GM12878 (cell line): ENCODE data around the gene GTF2F2. TPM values are rescaled to one million over a fixed set of nuclear protein-coding genes. Genes with fewer than 3 reads are reported as not detected.

ENCODE experiments used
- ATAC-seq: fragments of 200-7000 bp; cut with Tn5 transposase; 3 replicates; pipeline ENCODE4 v1.9.1; 2020; ENCODE audit warnings: mild to moderate bottlenecking, moderate library complexity
- BruUV-seq: library from RNA; stranded (reverse); fragments of 400-500 nt; replicated peaks from 2 replicates; lab custom pipeline; 2021; lab: Mats Ljungman, UMichigan
- CTCF ChIA-PET: fragments of 300-600 bp; sonication (Branson Sonifier 250); formaldehyde crosslinking; extraction: SDS; loops from one replicate; lab custom pipeline; 2021; ENCODE audit warnings: inconsistent platforms; lab: Yijun Ruan, JAX
- POLR2A ChIA-PET: fragments of 350-600 bp; formaldehyde crosslinking; extraction: SDS; loops from one replicate; lab custom pipeline; 2021; ENCODE audit warnings: inconsistent platforms; lab: Charles Lee
- RAD21 ChIA-PET: fragments of 300-600 bp; sonication (Branson Sonifier 250); formaldehyde crosslinking; loops from one replicate; lab custom pipeline; 2023; ENCODE audit warnings: antibody characterized with exemption; ENCODE audit not compliant: unreplicated experiment; lab: Charles Lee
- SMC1A ChIA-PET: fragments of 300-600 bp; sonication (Branson Sonifier 250); formaldehyde crosslinking; loops from one replicate; lab custom pipeline; 2023; ENCODE audit not compliant: unreplicated experiment, uncharacterized antibody; lab: Charles Lee
- DNase-seq: peaks from one replicate; pipeline ENCODE4 v3.0.0-alpha.2; 2011; ENCODE audit warnings: low read depth, low spot score
- FAIRE-seq: peaks from 3 replicates; lab custom pipeline; 2011; peaks lifted over from hg19 to GRCh38; lab: Jason Lieb, UNC
- H2AFZ ChIP-seq: 2 replicates; pipeline ENCODE4 v1.6.0; 2011; ENCODE audit warnings: low read depth, low read length, control low read depth; ENCODE audit not compliant: control insufficient read depth
- H3K27ac ChIP-seq: 2 replicates; pipeline ENCODE4 v1.5.1; 2011; ENCODE audit warnings: control low read depth; ENCODE audit not compliant: control insufficient read depth, insufficient read depth
- H3K27me3 ChIP-seq, 2 experiments: replicated peaks in 1 of 2; 2 replicates each; pipeline versions ENCODE4 v1.6.0 to v1.6.1; 2011; ENCODE audit warnings: low read length in 1 of 2; ENCODE audit not compliant: control insufficient read depth in 2 of 2, insufficient read depth in 2 of 2
- H3K36me3 ChIP-seq, 2 experiments: 2 replicates each; pipeline ENCODE4 v1.5.1; 2011; ENCODE audit warnings: low read length in 1 of 2; ENCODE audit not compliant: control insufficient read depth in 2 of 2, insufficient read depth in 2 of 2
- H3K4me1 ChIP-seq: 2 replicates; pipeline ENCODE4 v1.6.1; 2011; ENCODE audit warnings: mild to moderate bottlenecking, low read length, moderate library complexity, mixed read lengths; ENCODE audit not compliant: control insufficient read depth, insufficient read depth
- H3K4me2 ChIP-seq: 2 replicates; pipeline ENCODE4 v1.6.0; 2011; ENCODE audit warnings: control low read depth; ENCODE audit not compliant: control insufficient read depth, insufficient read depth
- H3K4me3 ChIP-seq: fragments of 200-600 bp; sonication (generic); 2 replicates; pipeline ENCODE4 v1.5.1; 2016
- H3K79me2 ChIP-seq: 2 replicates; pipeline ENCODE4 v1.6.0; 2011; ENCODE audit warnings: low read length; ENCODE audit not compliant: control insufficient read depth, insufficient read depth
- H3K9ac ChIP-seq: 2 replicates; pipeline ENCODE4 v1.8.0; 2011; ENCODE audit warnings: low read length, control low read depth, mixed read lengths; ENCODE audit not compliant: control insufficient read depth, insufficient read depth
- H3K9me3 ChIP-seq: replicated peaks from 3 replicates; pipeline ENCODE4 v1.5.1; 2011; ENCODE audit warnings: mild to moderate bottlenecking, low read length; ENCODE audit not compliant: control insufficient read depth, insufficient read depth
- H4K20me1 ChIP-seq: 2 replicates; pipeline ENCODE4 v1.6.0; 2011; ENCODE audit not compliant: control insufficient read depth, insufficient read depth
- HDGF ChIP-seq: fragments of 450-650 bp; IDR thresholded peaks from 2 replicates; pipeline ENCODE4 v1.6.1; 2016; ENCODE audit warnings: antibody characterized with exemption
- KAT2A ChIP-seq: conservative IDR thresholded peaks from 2 replicates; pipeline ENCODE4 v1.6.1; 2011; ENCODE audit warnings: low read depth, low read length; ENCODE audit not compliant: control insufficient read depth
- SPI1 ChIP-seq: IDR thresholded peaks from 2 replicates; pipeline ENCODE4 v1.6.1; 2011; ENCODE audit warnings: low read depth, mild to moderate bottlenecking, low read length, moderate library complexity, borderline replicate concordance; ENCODE audit not compliant: insufficient read depth
- USF1 ChIP-seq: IDR thresholded peaks from 2 replicates; pipeline ENCODE4 v1.6.1; 2011; ENCODE audit warnings: borderline replicate concordance, low read depth, mild to moderate bottlenecking, moderate library complexity, mixed read lengths, low read length; ENCODE audit not compliant: insufficient read depth; ENCODE audit errors: extremely low read length
- ZNF274 ChIP-seq: IDR thresholded peaks from one replicate; pipeline ENCODE4 v1.8.0; 2011; ENCODE audit not compliant: insufficient read length, insufficient read depth
- ZNF687 ChIP-seq: fragments of 450-650 bp; IDR thresholded peaks from 2 replicates; pipeline ENCODE4 v1.6.1; 2017; ENCODE audit warnings: mild to moderate bottlenecking, moderate library complexity
- WGBS: methylation state at CpG from one replicate; pipeline ENCODE4 v1.1.6; 2016; ENCODE audit warnings: low lambda C conversion rate; ENCODE audit not compliant: insufficient replicate concordance, insufficient coverage; ENCODE audit errors: missing lambda C conversion rate; 5-methylcytosine and 5-hydroxymethylcytosine counted together
- in situ Hi-C: fragments of 300-500 bp; cut with MboI; formaldehyde crosslinking; loops from 9 replicates; pipeline ENCODE4 v1.14.3; 2018; ENCODE audit warnings: mixed read lengths
- intact Hi-C: fragments of 100-400 bp; cut with micrococcal nuclease; formaldehyde crosslinking; loops from one replicate; pipeline ENCODE4 v1.14.2; 2022; ENCODE audit not compliant: unreplicated experiment
- polyA plus RNA-seq, 11 experiments: library from polyadenylated mRNA; depleted of rRNA in 4 of 11; unstranded in 6 of 11; stranded (reverse) in 5 of 11; fragments of >200 nt; fragmentation: Nextera tagmentation in 4 of 11; fragmentation: Illumina TruSeq in 1 of 11; extraction: Ambion mirVana in 4 of 11; extraction: Trizol in 1 of 11; gene quantifications; 1 replicate in 1 of 11; 2 replicates in 10 of 11; pipeline versions ENCODE4 v1.2.1 to v1.2.3, GENCODE V29; 2011 to 2016; ENCODE audit warnings: inconsistent platforms in 2 of 11, missing spikeins in 2 of 11, low read depth in 1 of 11
- total RNA-seq, 4 experiments: library from RNA; depleted of rRNA in 3 of 4; stranded (reverse); fragments of >200 nt in 3 of 4; fragmentation: Illumina TruSeq in 1 of 4; extraction: Trizol in 1 of 4; gene quantifications; 2 replicates each; pipeline versions ENCODE4 v1.2.1 to v1.2.3, GENCODE V29; 2013 to 2021

GTF2F2 gene
- total and polyA plus RNA-seq, 10 of the 15 experiments (the other 5 are each of a cell fraction or from before 2014, with no cell fraction given), result 14.5 to 30.8 (median 22.6) TPM

- TF ChIP-seq KAT2A (no peak), SPI1 (no peak), HDGF (0 out of 2 replicates have a peak, but pooled peaks have one; percentile 26), USF1 (no peak), ZNF274 (no peak)
- no peaks in the 10 kb centered on the region for H3K9me3 ChIP-seq
- no peak overlapping the region for H3K27ac ChIP-seq
- in situ Hi-C loops (loop anchor here (25.0 kb wide), 1 partner anchor 829 kb away; no protein-coding TSS in a partner anchor), intact Hi-C loops (loop anchor here (10.0 kb wide), 1 partner anchor 402 kb away; no protein-coding TSS in a partner anchor)
- H2AFZ ChIP-seq, result no peak overlapping the region
- no peak overlapping the region for H3K4me3 ChIP-seq
- POLR2A ChIA-PET, result interaction anchor here (0.6 kb wide), 1 partner anchor 16 kb away, joined by 5 read pairs; no protein-coding TSS in a partner anchor
- ATAC-seq (no peak), DNase-seq (no peak), FAIRE-seq (no peak)
- 61% methylated on average over 6 of the region's 6 CpGs for WGBS
- no peaks in the 10 kb centered on the region for H3K27me3 ChIP-seq
- no peaks in the 10 kb centered on the region for H3K79me2 ChIP-seq
- RAD21 ChIA-PET, result interaction anchor here (1.4 to 1.6 kb wide), 2 partner anchors 26 to 275 kb away, joined by 3 to 8 read pairs; no protein-coding TSS in a partner anchor
- no peaks in the 10 kb centered on the region; the same call in 1 of the 2 replicates for H3K4me1 ChIP-seq
- no peaks in the 10 kb centered on the region for H4K20me1 ChIP-seq
- CTCF ChIA-PET, result interaction anchor here (0.6 to 1.4 kb wide), 4 partner anchors 11 to 614 kb away, joined by 3 to 8 read pairs (median 4); no protein-coding TSS in a partner anchor
- BruUV-seq, result no TSS peak
- H3K4me2 ChIP-seq, result no peak overlapping the region
- SMC1A ChIA-PET, result interaction anchor here (1.3 to 2.0 kb wide), 3 partner anchors 15 to 269 kb away, joined by 4 read pairs; no protein-coding TSS in a partner anchor
- H3K9ac ChIP-seq, result no peak overlapping the region
- no peaks in the 10 kb centered on the region for H3K36me3 ChIP-seq
Observed at GRCh38 chr13:45316338-45316737, 196.0 kb downstream of the GTF2F2 start.

- Histone ChIP-seq H3K4me1 (no peaks in the 10 kb centered on the region), H3K79me2 (no peaks in the 10 kb centered on the region), H2AFZ (no peak overlapping the region), H3K27ac (no peak overlapping the region), H3K4me3 (no peak overlapping the region), H3K4me2 (no peak overlapping the region), H3K9me3 (no peaks in the 10 kb centered on the region), H3K9ac (no peak overlapping the region), H4K20me1 (no peaks in the 10 kb centered on the region), H3K27me3 (no peaks in the 10 kb centered on the region), H3K36me3 (no peaks in the 10 kb centered on the region)
- ChIA-PET RAD21 (interaction anchor here (1.6 kb wide), 1 partner anchor 25 kb away, joined by 8 read pairs; no protein-coding TSS in a partner anchor), CTCF (interaction anchor here (1.3 to 1.6 kb wide), 2 partner anchors 8 to 77 kb away, joined by 4 to 8 read pairs; no protein-coding TSS in a partner anchor), SMC1A (interaction anchor here (1.3 to 2.0 kb wide), 3 partner anchors 15 to 270 kb away, joined by 4 read pairs; no protein-coding TSS in a partner anchor), POLR2A (no interaction called here)
- in situ Hi-C loops, result loop anchor here (25.0 kb wide), 1 partner anchor 830 kb away; no protein-coding TSS in a partner anchor
- ATAC-seq, result no peak
- no peak for DNase-seq
- intact Hi-C loops, result loop anchor here (10.0 kb wide), 1 partner anchor 402 kb away; no protein-coding TSS in a partner anchor
- no peak for FAIRE-seq
- no TSS peak for BruUV-seq
- WGBS, result 51% methylated on average over 5 of the region's 5 CpGs
- peak; percentile 62 for TF ChIP-seq ZNF687
Observed at GRCh38 chr13:45316996-45317395, 196.7 kb downstream of the GTF2F2 start.
